Measurements from ENCODE around the gene KCNAB1.

- no peak for TF ChIP-seq CTCF (conservative IDR thresholded peaks at IDR 0.05)
- TF ChIP-seq EZH2 (IDR thresholded peaks at IDR 0.05; ENCODE audit: low read depth): no peak
Observed at GRCh38 chr3:156341332-156341731, 221.0 kb downstream of the KCNAB1 start.

Measured in PC-9 (cell line).